Transverse colon (tissue), 4 donors: ENCODE measurements around the gene PPCDC. TPM values are rescaled to one million over a fixed set of nuclear protein-coding genes. Genes with fewer than 3 reads are reported as not detected.

Experiments used
- DNase-seq: peaks from one replicate; pipeline ENCODE4 v3.0.0-alpha.2; 2019
- H3K27ac ChIP-seq, 4 donors: fragments of 200-600 bp; sonication (generic); 2 replicates each; pipeline ENCODE4 v1.5.1; 2016 to 2018; ENCODE audit warnings: inconsistent platforms in 4 of 4
- H3K27me3 ChIP-seq: fragments of 200-600 bp; sonication (generic); 2 replicates; pipeline ENCODE4 v1.5.1; 2017; ENCODE audit warnings: inconsistent platforms
- H3K36me3 ChIP-seq, 4 donors: fragments of 200-600 bp; sonication (generic); 2 replicates each; pipeline ENCODE4 v1.5.1; 2017 to 2019; ENCODE audit warnings: inconsistent platforms in 4 of 4
- H3K4me1 ChIP-seq, 4 donors: fragments of 200-600 bp; sonication (generic); 2 replicates each; pipeline ENCODE4 v1.5.1; 2017 to 2020; ENCODE audit warnings: inconsistent platforms in 4 of 4
- H3K4me3 ChIP-seq, 4 donors: fragments of 200-600 bp; sonication (generic); 1 replicate in 1 of 4; 2 replicates in 3 of 4; pipeline versions ENCODE4 v1.5.1 to v1.6.1; 2017 to 2019; ENCODE audit warnings: inconsistent platforms in 4 of 4
- H3K9me3 ChIP-seq, 2 donors: fragments of 200-600 bp; sonication (generic); 2 replicates each; pipeline ENCODE4 v1.5.1; 2017 to 2019; ENCODE audit warnings: inconsistent platforms in 2 of 2
- CTCF ChIP-seq, 5 experiments: fragments of 200-600 bp in 3 of 5; fragments of 450-650 bp in 2 of 5; sonication (generic) in 3 of 5; IDR thresholded peaks; 1 replicate in 2 of 5; 2 replicates in 3 of 5; pipeline ENCODE4 v1.5.1; 2016 to 2017; ENCODE audit warnings: antibody characterized with exemption in 5 of 5, inconsistent platforms in 3 of 5, mild to moderate bottlenecking in 2 of 5, moderate library complexity in 1 of 5
- EP300 ChIP-seq: sonication (generic); formaldehyde crosslinking; IDR thresholded peaks from one replicate; pipeline ENCODE4 v1.6.1; 2017; ENCODE audit warnings: antibody characterized with exemption, low read depth
- POLR2A ChIP-seq: fragments of 450-650 bp; IDR thresholded peaks from one replicate; pipeline ENCODE4 v1.6.1; 2016; ENCODE audit warnings: antibody characterized with exemption, mild to moderate bottlenecking, moderate library complexity
- POLR2AphosphoS5 ChIP-seq, 3 donors: sonication (generic); formaldehyde crosslinking; IDR thresholded peaks; one replicate each; pipeline ENCODE4 v1.6.1; 2016; ENCODE audit warnings: antibody characterized with exemption in 3 of 3
- WGBS, 2 donors: methylation state at CpG; one replicate each; pipeline ENCODE4 v1.1.5; 2018; ENCODE audit warnings: low coverage in 1 of 2; 5-methylcytosine and 5-hydroxymethylcytosine counted together
- in situ Hi-C, 4 donors: fragments of 200-750 bp; cut with MboI; loops; one replicate each; pipeline versions ENCODE4 v1.15.0 to v1.15.1; 2017; ENCODE audit warnings: low sequenced_read_pairs in 3 of 4, low pct_ligation_motif_present in 1 of 4, low pct_unique_long_range_greater_than_20kb in 1 of 4
- intact Hi-C: fragments of 100-400 bp; cut with DNase I; formaldehyde crosslinking; loops from one replicate; pipeline ENCODE4 v1.15.1; 2023; ENCODE audit warnings: low total_unique reads
- total RNA-seq, 4 donors: library from RNA; depleted of rRNA; stranded (reverse); fragments of >200 nt; gene quantifications; one replicate each; pipeline ENCODE4 v1.1.0, GENCODE V29; 2016

PPCDC gene
- total RNA-seq, 4 donors from 2014 or later, result 5.2 to 54.5 (median 25.2) TPM

GRCh38 chr15:75030023-75030413 is 6.6 kb downstream of the PPCDC start:
- WGBS, 2 donors, result 65% methylated on average over 2 of the region's 2 CpGs; no CpG with 5 or more reads in 1 of the 2 donors
- Histone ChIP-seq H3K9me3 (no peaks in the 10 kb centered on the region), H3K4me3 (no peak overlapping the region), H3K27me3 (no peaks in the 10 kb centered on the region), H3K36me3 (no peaks in the 10 kb centered on the region), H3K27ac (peak overlapping the region; percentile 36 to 71 (median 63)), H3K4me1 (peaks cover 15 to 35% (median 19%) of the 10 kb centered on the region in 4 donors)
- intact Hi-C loops, result no loop called here
- no peak for DNase-seq
- TF ChIP-seq POLR2A (no peak), POLR2AphosphoS5 (IDR thresholded peaks at IDR 0.05) (no peak), EP300 (no peak), CTCF (IDR thresholded peaks at IDR 0.05) (no peak)
- in situ Hi-C loops, result loop anchor here in 2 of 4 donors (5.0 to 10.0 kb wide), 2 partner anchors 172 to 175 kb away; partner anchors contain the start of gene C15orf39 (in 2 of the 2)

GRCh38 chr15:75030424-75030823 is 7.0 kb downstream of the PPCDC start:
- no peaks in the 10 kb centered on the region for H3K9me3 ChIP-seq
- H3K36me3 ChIP-seq, result no peaks in the 10 kb centered on the region
- intact Hi-C loops, result no loop called here

GRCh38 chr15:75031848-75032247 is 8.5 kb downstream of the PPCDC start:
- no peaks in the 10 kb centered on the region for H3K36me3 ChIP-seq
- intact Hi-C loops, result no loop called here
- no peaks in the 10 kb centered on the region for H3K27me3 ChIP-seq
- H3K9me3 ChIP-seq, result no peaks in the 10 kb centered on the region
- TF ChIP-seq CTCF (IDR thresholded peaks at IDR 0.05), result no peak
- no peak for TF ChIP-seq EP300
- WGBS, 2 donors, result 59 to 60% methylated on average over 2 to 4 of the region's 4 CpGs
- no peak overlapping the region for H3K4me3 ChIP-seq
- peaks cover 9 to 38% (median 19%) of the 10 kb centered on the region in 4 donors for H3K4me1 ChIP-seq
- in situ Hi-C loops, result loop anchor here in 2 of 4 donors (5.0 to 10.0 kb wide), 2 partner anchors 170 to 173 kb away; partner anchors contain the start of gene C15orf39 (in 2 of the 2)
- no peak for DNase-seq
- peak overlapping the region in 1 of 4 donors; percentile 5 for H3K27ac ChIP-seq

More at GRCh38 chr15:75030424-75030823, 7.0 kb downstream of the PPCDC start:
- Histone ChIP-seq H3K27me3 (no peaks in the 10 kb centered on the region), H3K4me1 (peaks cover 11 to 31% (median 17%) of the 10 kb centered on the region in 4 donors), H3K27ac (peak overlapping the region in 3 of 4 donors; percentile 36 to 71 (median 69)), H3K4me3 (no peak overlapping the region)
- TF ChIP-seq CTCF (IDR thresholded peaks at IDR 0.05) (no peak), POLR2AphosphoS5 (IDR thresholded peaks at IDR 0.05) (no peak), EP300 (no peak), POLR2A (no peak)
- no peak for DNase-seq
- 88% methylated on average over 4 of the region's 4 CpGs; no CpG with 5 or more reads in 1 of the 2 donors for WGBS, 2 donors
- in situ Hi-C loops, result loop anchor here in 2 of 4 donors (5.0 to 10.0 kb wide), 2 partner anchors 172 to 174 kb away; partner anchors contain the start of gene C15orf39 (in 2 of the 2)

- TF ChIP-seq POLR2A (no peak), EP300 (no peak), CTCF (IDR thresholded peaks at IDR 0.05) (no peak)
Observed at GRCh38 chr15:75032395-75032794, 9.0 kb downstream of the PPCDC start.

More at GRCh38 chr15:75032395-75032794, 9.0 kb downstream of the PPCDC start:
- in situ Hi-C loops, result loop anchor here in 2 of 4 donors (5.0 to 10.0 kb wide), 2 partner anchors 170 to 172 kb away; partner anchors contain the start of gene C15orf39 (in 2 of the 2)
- Histone ChIP-seq H3K4me3 (no peak overlapping the region), H3K27ac (peak overlapping the region in 1 of 4 donors; percentile 5), H3K36me3 (no peaks in the 10 kb centered on the region), H3K27me3 (no peaks in the 10 kb centered on the region), H3K9me3 (no peaks in the 10 kb centered on the region), H3K4me1 (peaks cover 9 to 42% (median 19%) of the 10 kb centered on the region in 4 donors)
- intact Hi-C loops, result no loop called here
- WGBS, 2 donors, result 83% methylated on average over 2 of the region's 2 CpGs; no CpG with 5 or more reads in 1 of the 2 donors
- DNase-seq, result no peak
